ENCODE measurements around the gene POLE3. TPM values are rescaled to one million over a fixed set of nuclear protein-coding genes. Genes with fewer than 3 reads are reported as not detected.

Gene POLE3
- polyA plus RNA-seq, 1 experiment, result 45.3 TPM

DNA sequence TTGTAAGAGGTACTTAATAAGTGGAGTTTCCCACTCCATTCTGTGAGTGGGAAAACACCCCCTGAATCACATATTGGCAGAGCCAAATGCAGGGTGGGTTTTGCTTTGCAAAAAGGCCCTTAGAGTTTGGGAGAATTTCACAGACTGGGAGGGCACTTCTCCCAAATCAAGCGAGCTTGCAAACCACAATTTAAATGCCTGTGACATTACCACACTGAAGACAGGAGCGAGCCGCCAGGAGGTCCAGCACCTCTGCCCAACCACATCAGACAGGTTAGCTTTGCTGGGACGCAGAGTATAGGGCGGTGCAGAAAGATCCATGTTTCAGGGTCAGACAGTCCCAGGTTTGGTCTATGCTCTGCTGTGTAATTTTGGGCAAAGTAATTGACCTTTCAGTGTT, 11.7 kb downstream of the POLE3 start:
- POLR2A ChIA-PET, result interaction anchor here (4.3 kb wide), 1 partner anchor 11 kb away, joined by 19 read pairs; the partner anchor contains the start of genes C9orf43 and POLE3
- H3K9me3 ChIP-seq (ENCODE audit: control insufficient read depth, insufficient read depth, low read length), result no peaks in the 10 kb centered on the region
- CTCF ChIA-PET, result interaction anchor here (0.8 to 4.6 kb wide), 5 partner anchors 11 to 260 kb away, joined by 3 to 32 read pairs (median 4); partner anchors contain the start of genes C9orf43 and POLE3
- DNase-seq (ENCODE audit: low read depth, low spot score), result no peak
- no peak overlapping the region for H3K27ac ChIP-seq (ENCODE audit: low read depth, low read length)
- no peak for TF ChIP-seq CTCF (IDR thresholded peaks at IDR 0.05; ENCODE audit: low read depth, low read length)
- no peaks in the 10 kb centered on the region for H3K27me3 ChIP-seq (ENCODE audit: control insufficient read depth, insufficient read depth, low read length)
- no peak overlapping the region for H3K4me3 ChIP-seq (ENCODE audit: low read depth, low read length)

GRCh38 chr9:113397203-113397631, 13.3 kb downstream of the POLE3 start:
- H3K27ac ChIP-seq (ENCODE audit: low read depth, low read length), result no peak overlapping the region
- no peak for TF ChIP-seq CTCF (IDR thresholded peaks at IDR 0.05; ENCODE audit: low read depth, low read length)
- CTCF ChIA-PET, result interaction anchor here (1.0 to 4.6 kb wide), 2 partner anchors 9 to 193 kb away, joined by 4 to 32 read pairs; no protein-coding TSS in a partner anchor
- POLR2A ChIA-PET, result no interaction called here
- H3K4me3 ChIP-seq (ENCODE audit: low read depth, low read length), result no peak overlapping the region
- no peak for DNase-seq (ENCODE audit: low read depth, low spot score)
- no peaks in the 10 kb centered on the region for H3K9me3 ChIP-seq (ENCODE audit: control insufficient read depth, insufficient read depth, low read length)
- H3K27me3 ChIP-seq (ENCODE audit: control insufficient read depth, insufficient read depth, low read length), result no peaks in the 10 kb centered on the region

DNA sequence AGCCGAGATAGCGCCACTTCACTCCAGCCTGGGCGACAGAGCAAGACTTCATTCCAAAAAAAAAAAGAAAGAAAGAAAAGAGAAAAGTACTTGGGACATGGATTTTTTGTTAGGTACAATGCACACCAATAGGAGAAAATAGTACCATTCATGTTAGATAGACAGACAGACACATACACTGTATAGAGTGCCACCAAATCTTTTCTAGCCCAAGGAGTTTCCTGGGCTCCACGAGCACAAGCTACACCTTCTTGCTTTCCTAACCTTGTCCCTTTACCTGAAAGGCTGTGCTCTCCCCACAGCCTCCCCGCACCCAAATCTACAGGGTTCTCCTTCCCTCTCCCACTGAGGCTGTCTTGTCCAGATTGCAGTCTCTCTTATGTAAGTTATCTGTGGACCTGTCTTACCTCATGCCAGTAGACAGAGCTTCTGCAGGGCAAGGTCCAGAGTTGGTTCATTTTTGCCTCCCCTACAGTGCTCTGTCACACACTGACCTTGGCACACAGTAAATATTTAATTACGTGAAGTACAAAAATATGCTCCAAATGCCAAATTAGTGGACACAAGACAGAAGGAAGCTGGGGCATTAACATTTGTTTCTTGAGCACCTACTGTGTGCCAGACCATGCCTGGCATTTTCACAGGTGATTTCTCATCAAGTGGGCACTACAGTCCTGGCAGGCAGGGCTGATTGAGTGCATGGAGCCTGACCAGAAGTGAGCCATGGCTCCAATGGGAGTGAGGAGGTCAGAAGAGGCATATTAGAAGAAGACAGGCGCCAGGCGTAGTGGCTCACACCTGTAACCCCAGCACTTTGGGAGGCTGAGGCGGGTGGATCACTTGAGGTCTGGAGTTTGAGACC, 15.2 kb downstream of the POLE3 start:
- no peak for TF ChIP-seq CTCF (IDR thresholded peaks at IDR 0.05; ENCODE audit: low read depth, low read length)
- CTCF ChIA-PET, result no interaction called here

GRCh38 chr9:113393281-113393680, 17.2 kb downstream of the POLE3 start:
- no peaks in the 10 kb centered on the region for H3K9me3 ChIP-seq (ENCODE audit: control insufficient read depth, insufficient read depth, low read length)
- CTCF ChIA-PET, result interaction anchor here (0.7 to 1.2 kb wide), 2 partner anchors 76 to 118 kb away, joined by 3 read pairs; partner anchors contain the start of gene CDC26
- no peak for TF ChIP-seq CTCF (IDR thresholded peaks at IDR 0.05; ENCODE audit: low read depth, low read length)
- H3K27ac ChIP-seq (ENCODE audit: low read depth, low read length), result no peak overlapping the region
- no peaks in the 10 kb centered on the region for H3K27me3 ChIP-seq (ENCODE audit: control insufficient read depth, insufficient read depth, low read length)
- no peak for DNase-seq (ENCODE audit: low read depth, low spot score)
- POLR2A ChIA-PET, result no interaction called here
- H3K4me3 ChIP-seq (ENCODE audit: low read depth, low read length), result no peak overlapping the region

More for the DNA sequence above, 15.2 kb downstream of the POLE3 start:
- Histone ChIP-seq H3K27me3 (ENCODE audit: control insufficient read depth, insufficient read depth, low read length) (no peaks in the 10 kb centered on the region), H3K9me3 (ENCODE audit: control insufficient read depth, insufficient read depth, low read length) (no peaks in the 10 kb centered on the region), H3K4me3 (ENCODE audit: low read depth, low read length) (no peak overlapping the region), H3K27ac (ENCODE audit: low read depth, low read length) (no peak overlapping the region)
- POLR2A ChIA-PET, result no interaction called here
- DNase-seq (ENCODE audit: low read depth, low spot score), result no peak

- POLR2A ChIA-PET, result no interaction called here
- no peaks in the 10 kb centered on the region for H3K27me3 ChIP-seq (ENCODE audit: control insufficient read depth, insufficient read depth, low read length)
- CTCF ChIA-PET, result interaction anchor here (0.5 to 1.3 kb wide), 2 partner anchors 9 to 78 kb away, joined by 4 to 7 read pairs; partner anchors contain the start of gene ALAD
- H3K27ac ChIP-seq (ENCODE audit: low read depth, low read length), result no peak overlapping the region
- DNase-seq (ENCODE audit: low read depth, low spot score), result no peak
- no peak overlapping the region for H3K4me3 ChIP-seq (ENCODE audit: low read depth, low read length)
- no peaks in the 10 kb centered on the region for H3K9me3 ChIP-seq (ENCODE audit: control insufficient read depth, insufficient read depth, low read length)
- no peak for TF ChIP-seq CTCF (IDR thresholded peaks at IDR 0.05; ENCODE audit: low read depth, low read length)
Observed at GRCh38 chr9:113391917-113392316, 18.6 kb downstream of the POLE3 start.

Measured in AG04450 (cell line).